ENCODE measurements around the gene IQGAP2. TPM values are rescaled to one million over a fixed set of nuclear protein-coding genes. Genes with fewer than 3 reads are reported as not detected.

The IQGAP2 gene
- total RNA-seq, 1 donor, result 1.2 TPM

DNA sequence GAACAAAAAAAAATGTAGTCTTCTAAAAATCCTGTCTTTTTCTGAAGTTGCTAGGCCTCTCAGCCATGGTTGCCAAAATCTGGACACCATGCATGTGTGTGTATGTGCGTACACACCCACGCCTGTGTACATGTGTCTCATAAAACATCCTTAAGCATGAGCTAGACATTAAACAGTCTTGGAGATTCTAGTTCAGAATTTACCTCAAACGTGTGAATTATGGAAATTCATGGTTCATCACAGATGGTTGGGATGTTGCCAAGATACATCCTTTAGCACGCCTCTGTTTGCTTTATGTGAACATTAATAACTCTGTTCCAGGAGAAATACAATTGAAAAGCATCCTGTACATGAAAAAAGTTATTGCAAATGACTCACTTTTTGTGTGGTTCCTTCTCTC lies 167.1 kb downstream of the IQGAP2 start:
- no peak for DNase-seq (ENCODE audit: low read depth)
- no peak overlapping the region for H3K4me3 ChIP-seq (ENCODE audit: low read depth, low read length)
- no peak for TF ChIP-seq CTCF (IDR thresholded peaks at IDR 0.05; ENCODE audit: insufficient read depth, low read length)

GRCh38 chr5:76571559-76571958 lies 168.5 kb downstream of the IQGAP2 start:
- TF ChIP-seq CTCF (IDR thresholded peaks at IDR 0.05; ENCODE audit: insufficient read depth, low read length), result peak; percentile 7
- DNase-seq (ENCODE audit: low read depth), result no peak
- H3K4me3 ChIP-seq (ENCODE audit: low read depth, low read length), result no peak overlapping the region

GRCh38 chr5:76576450-76576849 lies 173.4 kb downstream of the IQGAP2 start:
- TF ChIP-seq CTCF (IDR thresholded peaks at IDR 0.05; ENCODE audit: insufficient read depth, low read length), result no peak
- no peak for DNase-seq (ENCODE audit: low read depth)

DNA sequence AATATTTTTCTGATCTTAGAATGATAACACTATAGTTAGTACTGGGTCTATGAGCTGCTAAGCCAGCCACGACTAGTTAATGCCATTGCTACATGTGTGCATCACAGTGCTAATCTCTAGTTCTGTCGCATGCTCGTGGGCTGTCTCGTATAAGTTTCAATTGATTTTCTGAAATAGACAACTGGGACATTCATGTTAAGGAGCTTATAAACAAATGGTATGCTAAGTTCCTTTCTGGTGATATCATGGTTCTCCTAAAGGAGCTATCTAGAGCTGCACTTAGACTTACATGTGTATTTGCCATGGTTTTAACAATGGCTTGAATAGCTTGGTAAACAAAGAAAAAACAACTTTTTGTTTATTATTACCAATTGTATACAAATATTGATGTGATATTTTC lies 173.9 kb downstream of the IQGAP2 start:
- TF ChIP-seq CTCF (IDR thresholded peaks at IDR 0.05; ENCODE audit: insufficient read depth, low read length), result no peak

More at GRCh38 chr5:76576450-76576849, 173.4 kb downstream of the IQGAP2 start:
- H3K4me3 ChIP-seq (ENCODE audit: low read depth, low read length), result no peak overlapping the region

GRCh38 chr5:76579166-76579937 lies 176.3 kb downstream of the IQGAP2 start:
- no peak overlapping the region for H3K4me3 ChIP-seq (ENCODE audit: low read depth, low read length)
- no peak for TF ChIP-seq CTCF (IDR thresholded peaks at IDR 0.05; ENCODE audit: insufficient read depth, low read length)
- DNase-seq (ENCODE audit: low read depth), result peak; percentile 53

More for the DNA sequence above, 173.9 kb downstream of the IQGAP2 start:
- DNase-seq (ENCODE audit: low read depth), result no peak
- H3K4me3 ChIP-seq (ENCODE audit: low read depth, low read length), result no peak overlapping the region

DNA sequence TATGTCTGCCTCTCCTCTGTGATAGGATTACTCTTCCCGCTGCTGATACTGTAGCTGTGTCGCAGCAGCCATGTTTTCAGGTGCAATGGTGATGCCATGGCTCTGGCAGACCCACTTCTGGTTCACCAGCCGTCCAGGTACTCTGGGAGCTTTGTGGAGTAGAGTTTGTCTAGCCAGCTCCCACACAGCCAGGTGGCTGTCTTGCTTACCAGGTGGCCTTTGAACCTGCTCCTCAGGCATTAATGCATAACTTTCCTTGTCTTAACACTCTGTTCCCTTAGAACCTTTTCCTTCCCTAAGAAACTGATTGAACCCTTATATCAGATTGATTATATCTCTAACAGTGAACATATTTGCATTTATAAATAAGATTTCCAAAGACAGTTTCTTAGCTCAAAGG lies 177.9 kb downstream of the IQGAP2 start:
- TF ChIP-seq CTCF (IDR thresholded peaks at IDR 0.05; ENCODE audit: insufficient read depth, low read length), result no peak
- H3K4me3 ChIP-seq (ENCODE audit: low read depth, low read length), result no peak overlapping the region
- no peak for DNase-seq (ENCODE audit: low read depth)

All from fibroblast of the aortic adventitia (primary cell).